Uterus (tissue), 2 donors: Measurements from ENCODE around the gene ANKLE2.

Experiments used
- POLR2A ChIP-seq, 2 donors: fragments of 450-650 bp; IDR thresholded peaks; one replicate each; pipeline ENCODE4 v1.6.1; 2016; ENCODE audit warnings: antibody characterized with exemption in 2 of 2, mild to moderate bottlenecking in 1 of 2, moderate library complexity in 1 of 2
- TF ChIP-seq, protein P1 (sequence below), 4 experiments: fragments of 200-600 bp in 2 of 4; fragments of 450-650 bp in 2 of 4; sonication (generic) in 2 of 4; IDR thresholded peaks; one replicate each; pipeline ENCODE4 v1.5.1; 2016 to 2019; ENCODE audit warnings: antibody characterized with exemption in 4 of 4, mild to moderate bottlenecking in 2 of 4, moderate library complexity in 1 of 4

GRCh38 chr12:132734206-132734605 lies 27.4 kb downstream of the ANKLE2 start:
- no peak for TF ChIP-seq POLR2A (IDR thresholded peaks at IDR 0.05)
- TF ChIP-seq, protein P1, sequence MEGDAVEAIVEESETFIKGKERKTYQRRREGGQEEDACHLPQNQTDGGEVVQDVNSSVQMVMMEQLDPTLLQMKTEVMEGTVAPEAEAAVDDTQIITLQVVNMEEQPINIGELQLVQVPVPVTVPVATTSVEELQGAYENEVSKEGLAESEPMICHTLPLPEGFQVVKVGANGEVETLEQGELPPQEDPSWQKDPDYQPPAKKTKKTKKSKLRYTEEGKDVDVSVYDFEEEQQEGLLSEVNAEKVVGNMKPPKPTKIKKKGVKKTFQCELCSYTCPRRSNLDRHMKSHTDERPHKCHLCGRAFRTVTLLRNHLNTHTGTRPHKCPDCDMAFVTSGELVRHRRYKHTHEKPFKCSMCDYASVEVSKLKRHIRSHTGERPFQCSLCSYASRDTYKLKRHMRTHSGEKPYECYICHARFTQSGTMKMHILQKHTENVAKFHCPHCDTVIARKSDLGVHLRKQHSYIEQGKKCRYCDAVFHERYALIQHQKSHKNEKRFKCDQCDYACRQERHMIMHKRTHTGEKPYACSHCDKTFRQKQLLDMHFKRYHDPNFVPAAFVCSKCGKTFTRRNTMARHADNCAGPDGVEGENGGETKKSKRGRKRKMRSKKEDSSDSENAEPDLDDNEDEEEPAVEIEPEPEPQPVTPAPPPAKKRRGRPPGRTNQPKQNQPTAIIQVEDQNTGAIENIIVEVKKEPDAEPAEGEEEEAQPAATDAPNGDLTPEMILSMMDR (IDR thresholded peaks at IDR 0.05): no peak
